ENCODE data around the gene HERC4.

Gene HERC4, protein sequence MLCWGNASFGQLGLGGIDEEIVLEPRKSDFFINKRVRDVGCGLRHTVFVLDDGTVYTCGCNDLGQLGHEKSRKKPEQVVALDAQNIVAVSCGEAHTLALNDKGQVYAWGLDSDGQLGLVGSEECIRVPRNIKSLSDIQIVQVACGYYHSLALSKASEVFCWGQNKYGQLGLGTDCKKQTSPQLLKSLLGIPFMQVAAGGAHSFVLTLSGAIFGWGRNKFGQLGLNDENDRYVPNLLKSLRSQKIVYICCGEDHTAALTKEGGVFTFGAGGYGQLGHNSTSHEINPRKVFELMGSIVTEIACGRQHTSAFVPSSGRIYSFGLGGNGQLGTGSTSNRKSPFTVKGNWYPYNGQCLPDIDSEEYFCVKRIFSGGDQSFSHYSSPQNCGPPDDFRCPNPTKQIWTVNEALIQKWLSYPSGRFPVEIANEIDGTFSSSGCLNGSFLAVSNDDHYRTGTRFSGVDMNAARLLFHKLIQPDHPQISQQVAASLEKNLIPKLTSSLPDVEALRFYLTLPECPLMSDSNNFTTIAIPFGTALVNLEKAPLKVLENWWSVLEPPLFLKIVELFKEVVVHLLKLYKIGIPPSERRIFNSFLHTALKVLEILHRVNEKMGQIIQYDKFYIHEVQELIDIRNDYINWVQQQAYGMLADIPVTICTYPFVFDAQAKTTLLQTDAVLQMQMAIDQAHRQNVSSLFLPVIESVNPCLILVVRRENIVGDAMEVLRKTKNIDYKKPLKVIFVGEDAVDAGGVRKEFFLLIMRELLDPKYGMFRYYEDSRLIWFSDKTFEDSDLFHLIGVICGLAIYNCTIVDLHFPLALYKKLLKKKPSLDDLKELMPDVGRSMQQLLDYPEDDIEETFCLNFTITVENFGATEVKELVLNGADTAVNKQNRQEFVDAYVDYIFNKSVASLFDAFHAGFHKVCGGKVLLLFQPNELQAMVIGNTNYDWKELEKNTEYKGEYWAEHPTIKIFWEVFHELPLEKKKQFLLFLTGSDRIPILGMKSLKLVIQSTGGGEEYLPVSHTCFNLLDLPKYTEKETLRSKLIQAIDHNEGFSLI

DNA sequence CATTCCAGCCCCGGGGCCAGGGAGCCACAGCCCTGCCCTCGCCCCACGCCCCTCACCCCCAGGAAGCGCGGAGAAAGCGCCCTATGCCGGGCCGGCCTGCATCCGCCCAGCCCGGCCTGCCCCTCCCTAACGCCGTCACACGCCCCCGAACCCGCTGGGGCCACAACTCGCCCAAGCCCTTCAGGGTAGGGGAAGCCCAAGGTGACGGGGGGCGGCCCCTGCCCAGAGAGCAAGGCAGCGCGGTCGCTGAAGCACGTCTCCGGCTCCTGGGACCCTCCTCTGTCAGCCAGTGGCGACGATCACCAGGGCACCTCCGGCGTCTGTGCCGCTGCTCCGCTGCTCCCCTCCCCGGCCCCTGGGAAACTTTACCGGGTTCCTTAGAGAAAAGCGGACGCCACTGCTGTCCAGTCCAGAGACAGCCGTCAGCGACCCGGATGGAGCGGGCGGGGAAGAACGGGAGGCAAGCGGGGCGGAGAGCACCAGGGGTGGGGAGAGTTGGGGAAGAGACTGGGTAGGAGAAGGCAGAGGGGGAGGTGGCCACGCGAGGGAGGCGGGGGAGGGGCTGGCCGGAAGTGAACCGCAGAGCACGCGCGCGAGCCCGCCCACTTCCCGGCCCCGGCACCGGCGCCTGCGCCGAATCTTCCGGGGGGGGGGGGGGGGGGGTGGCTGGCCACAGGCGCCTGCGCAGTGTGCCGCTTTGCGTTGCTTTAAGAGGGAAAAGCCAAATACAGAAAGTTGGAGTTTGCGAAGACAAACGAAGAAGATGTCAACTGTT is at the start of gene HERC4:
Gene HERC4, minus strand, starts transcription at position 509 of the 775 bp plus-strand sequence. CDS start 2,175 bp downstream, outside the sequence.
- no peak for DNase-seq (ENCODE audit: low read depth)

DNA sequence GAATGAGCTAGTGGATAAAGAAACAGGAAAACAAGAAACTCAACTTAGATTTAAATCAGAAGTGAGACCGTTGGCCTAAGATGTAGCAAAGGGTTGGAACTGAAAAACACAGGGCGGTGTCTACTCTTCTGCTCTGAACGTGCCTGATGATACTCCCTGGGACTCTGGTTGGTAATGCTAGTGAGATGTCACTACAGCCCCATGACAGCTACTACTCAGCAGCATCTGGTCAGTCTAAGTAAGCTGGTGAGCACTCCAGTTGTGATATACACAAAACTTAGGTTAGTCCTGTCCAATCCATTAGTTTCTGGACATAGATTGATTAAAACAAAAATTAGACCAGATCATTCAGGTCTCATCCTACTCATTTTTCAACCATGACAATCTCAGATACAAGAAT is 49.6 kb upstream of the HERC4 start:
- no peak for DNase-seq (ENCODE audit: low read depth)

DNA sequence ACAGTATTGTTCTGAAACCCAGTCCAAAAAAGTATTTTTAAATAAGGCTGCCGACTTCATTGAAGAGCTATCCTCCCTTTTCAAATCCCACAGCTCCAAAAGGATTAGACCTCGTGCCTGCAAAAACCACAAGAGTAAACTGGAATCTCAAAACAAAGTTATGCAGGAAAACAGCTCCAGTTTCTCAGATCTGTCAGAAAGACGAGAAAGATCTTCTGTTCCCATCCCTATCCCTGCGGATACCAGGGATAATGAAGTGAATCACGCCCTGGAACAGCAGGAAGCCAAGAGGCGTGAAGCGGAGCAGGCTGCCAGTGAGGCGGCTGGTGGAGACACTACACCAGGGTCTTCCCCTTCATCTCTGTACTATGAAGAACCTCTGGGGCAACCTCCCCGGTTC is 46.8 kb upstream of the HERC4 start:
- DNase-seq (ENCODE audit: low read depth): no peak

DNA sequence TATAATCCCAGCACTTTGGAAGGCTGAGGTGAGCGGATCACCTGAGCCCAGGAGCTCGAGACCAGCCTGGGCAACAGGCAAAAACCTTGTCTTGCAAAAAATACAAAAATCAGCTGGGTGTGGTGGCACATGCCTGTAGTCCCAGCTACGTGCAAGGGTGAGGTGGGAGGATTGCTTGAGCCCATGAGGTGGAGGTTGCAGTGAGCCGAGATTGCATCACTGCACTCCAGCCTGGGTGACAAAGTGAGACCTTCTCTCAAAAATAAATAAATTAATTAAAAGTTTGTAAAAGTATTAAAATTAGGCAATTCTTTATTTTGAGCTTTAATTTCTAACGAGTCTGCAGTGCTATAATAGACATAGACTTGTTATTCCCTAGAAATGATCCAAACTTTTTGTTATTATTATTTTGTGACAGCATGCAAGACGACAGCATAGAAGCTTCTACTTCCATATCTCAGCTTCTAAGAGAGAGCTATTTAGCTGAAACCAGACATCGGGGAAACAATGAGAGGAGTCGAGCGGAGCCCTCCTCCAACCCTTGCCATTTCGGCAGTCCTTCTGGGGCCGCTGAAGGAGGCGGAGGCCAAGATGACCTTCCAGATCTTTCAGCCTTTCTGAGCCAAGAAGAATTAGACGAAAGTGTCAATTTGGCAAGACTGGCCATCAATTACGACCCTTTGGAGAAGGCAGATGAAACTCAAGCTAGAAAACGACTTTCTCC is 46.1 kb upstream of the HERC4 start:
- DNase-seq (ENCODE audit: low read depth): no peak

DNA sequence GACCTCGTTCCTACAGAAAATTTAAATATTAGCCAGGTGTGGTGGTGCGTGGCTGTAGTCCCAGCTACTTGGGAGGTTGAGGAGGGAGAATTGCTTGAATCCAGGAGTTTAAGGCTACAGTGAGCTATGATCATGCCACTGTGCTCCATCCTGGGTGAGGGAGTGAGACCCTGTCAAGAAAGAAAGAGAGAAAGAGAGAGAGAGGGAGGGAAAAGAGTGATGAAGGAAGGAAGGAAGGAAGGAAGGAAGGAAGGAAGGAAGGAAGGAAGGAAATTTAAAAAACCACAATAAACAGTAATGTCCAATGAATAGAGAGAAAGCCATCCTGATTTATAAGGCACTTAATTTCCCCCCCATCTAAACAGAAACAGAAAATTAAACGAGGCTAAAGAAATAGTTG is 43.6 kb upstream of the HERC4 start:
- DNase-seq (ENCODE audit: low read depth): no peak

DNA sequence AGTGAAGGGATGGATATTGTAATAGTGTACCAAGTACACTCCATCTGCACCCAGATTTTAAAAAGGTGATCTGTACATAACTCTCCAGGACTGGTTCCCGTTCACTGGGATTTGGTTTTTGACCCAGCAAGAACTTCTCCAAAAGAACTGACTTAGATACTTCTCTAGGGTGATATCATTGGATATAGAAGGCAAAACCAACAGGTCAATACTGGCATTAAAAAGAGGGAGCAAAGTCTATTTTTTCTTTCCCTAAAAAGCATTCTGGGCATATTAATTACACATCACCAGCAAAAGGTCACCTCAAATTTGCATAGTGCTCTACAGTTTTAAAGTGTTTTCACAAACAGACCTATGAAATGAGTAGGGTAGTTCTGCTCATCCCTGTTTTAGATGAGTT is 37.8 kb upstream of the HERC4 start:
- no peak for DNase-seq (ENCODE audit: low read depth)

DNA sequence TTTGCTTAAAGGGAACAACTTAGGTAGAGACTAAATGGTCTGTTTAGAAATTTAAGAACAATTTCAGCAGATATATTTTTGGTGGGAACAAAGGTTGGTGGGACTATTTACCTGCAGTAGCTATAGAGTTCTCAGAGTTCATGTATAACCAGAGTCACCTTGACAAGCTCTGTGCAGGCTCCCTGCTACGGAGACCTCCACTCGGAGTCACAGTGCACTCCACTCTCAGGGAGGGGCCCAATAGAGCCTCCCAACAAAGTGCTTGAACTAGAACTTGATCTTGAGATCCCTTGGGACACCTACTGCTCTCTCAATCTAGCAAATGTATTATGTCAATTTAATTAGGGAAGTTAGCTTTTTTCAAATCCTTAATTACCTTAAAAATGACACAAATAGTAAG is 36.5 kb upstream of the HERC4 start:
- DNase-seq (ENCODE audit: low read depth): no peak

DNA sequence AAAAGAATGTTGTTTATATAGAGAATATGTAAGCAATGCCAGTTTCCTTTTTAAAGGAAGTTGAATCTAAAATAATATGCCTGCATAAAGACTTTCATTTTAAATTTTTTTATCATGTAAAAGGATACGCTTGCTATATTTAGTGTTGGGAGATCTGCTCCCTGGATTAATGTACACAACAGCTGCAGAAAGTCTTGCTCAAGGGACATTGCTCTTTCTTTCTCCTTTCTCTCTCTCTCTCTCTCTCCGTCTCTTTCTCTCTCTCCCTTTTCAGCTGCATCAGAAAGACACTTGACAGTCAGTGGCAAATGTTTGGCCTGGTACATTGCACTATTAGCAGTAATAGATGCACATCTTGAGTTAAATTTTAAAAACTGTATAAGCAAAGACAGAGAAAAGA is 34.9 kb upstream of the HERC4 start:
- no peak for DNase-seq (ENCODE audit: low read depth)

DNA sequence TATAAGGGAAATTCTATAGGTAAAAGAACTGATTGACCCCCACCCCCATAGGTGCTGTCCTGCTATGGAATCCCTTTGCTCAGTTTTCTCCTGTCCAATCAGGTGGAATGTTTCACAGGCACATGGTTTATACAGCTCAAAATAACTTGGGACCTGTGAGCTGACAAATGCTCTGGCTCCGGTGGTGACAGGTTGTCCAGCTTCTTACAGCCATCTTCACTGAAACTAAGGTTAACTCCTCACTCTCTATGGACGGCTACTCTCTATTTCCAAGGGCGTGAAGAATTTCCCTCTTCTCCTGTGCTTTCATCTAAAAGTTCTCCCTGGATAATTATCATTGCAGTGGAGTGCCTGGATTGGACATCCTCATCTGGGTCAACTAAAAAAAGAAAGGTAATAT is 34.2 kb upstream of the HERC4 start, which contains the start of gene MYPN:
Gene MYPN, plus strand, starts transcription at position 158 of the 400 bp plus-strand sequence. CDS start 11,951 bp downstream, outside the sequence.
- DNase-seq (ENCODE audit: low read depth): no peak

DNA sequence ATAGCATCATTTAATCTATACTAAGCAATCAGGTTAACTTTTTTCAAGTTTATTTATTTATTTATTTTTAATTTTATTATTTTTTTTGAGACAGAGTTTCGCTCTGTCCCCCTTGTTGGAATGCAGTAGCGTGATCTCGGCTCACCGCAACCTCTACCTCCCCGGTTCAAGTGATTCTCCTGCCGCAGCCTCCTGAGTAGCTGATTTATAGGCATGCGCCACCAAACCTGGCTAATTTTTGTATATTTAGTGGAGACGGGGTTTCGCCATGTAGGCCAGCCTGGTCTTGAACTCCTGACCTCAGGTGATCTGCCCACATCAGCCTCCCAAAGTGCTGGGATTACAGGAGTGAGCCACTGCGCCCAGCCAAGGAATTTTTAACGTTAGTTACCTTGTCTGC is 33.6 kb upstream of the HERC4 start:
- DNase-seq (ENCODE audit: low read depth): no peak

DNA sequence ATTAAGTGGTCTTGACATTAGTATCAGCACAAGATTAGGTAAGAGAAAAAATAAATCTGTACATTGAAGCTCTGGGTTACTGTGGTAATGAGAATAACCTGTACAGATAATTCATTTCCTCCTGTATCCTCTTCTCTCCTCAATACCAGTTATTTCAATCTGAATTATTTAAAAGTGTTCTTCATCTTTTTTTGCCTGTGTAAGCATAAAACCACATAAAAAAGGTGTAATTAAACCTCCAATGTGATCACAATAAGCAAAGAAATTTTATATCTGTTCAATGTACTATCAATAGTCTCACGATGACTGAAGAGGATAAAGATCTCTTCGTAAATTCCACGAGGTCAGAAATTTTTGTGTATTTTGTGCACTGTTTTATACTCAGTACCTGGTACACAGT is 33.0 kb upstream of the HERC4 start:
- DNase-seq (ENCODE audit: low read depth): no peak

DNA sequence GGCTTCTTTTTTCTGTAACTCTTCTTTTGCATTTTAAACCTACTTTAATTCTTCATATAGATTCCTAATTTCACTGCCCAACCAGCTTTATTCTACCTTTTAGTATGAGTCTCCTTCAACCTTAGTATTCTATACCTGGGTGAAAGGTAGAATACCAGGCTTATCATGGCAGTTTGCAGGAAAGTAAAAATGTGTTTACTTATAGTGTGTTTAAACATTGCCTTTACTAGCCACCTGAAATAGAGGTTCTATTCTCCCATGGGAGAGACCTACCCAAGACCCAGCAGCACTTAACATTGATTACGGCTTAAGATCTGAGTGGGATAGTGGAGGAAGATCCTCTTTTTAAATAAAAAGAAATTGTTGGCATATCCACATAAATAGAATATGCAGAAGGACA is 32.6 kb upstream of the HERC4 start:
- no peak for DNase-seq (ENCODE audit: low read depth)

DNA sequence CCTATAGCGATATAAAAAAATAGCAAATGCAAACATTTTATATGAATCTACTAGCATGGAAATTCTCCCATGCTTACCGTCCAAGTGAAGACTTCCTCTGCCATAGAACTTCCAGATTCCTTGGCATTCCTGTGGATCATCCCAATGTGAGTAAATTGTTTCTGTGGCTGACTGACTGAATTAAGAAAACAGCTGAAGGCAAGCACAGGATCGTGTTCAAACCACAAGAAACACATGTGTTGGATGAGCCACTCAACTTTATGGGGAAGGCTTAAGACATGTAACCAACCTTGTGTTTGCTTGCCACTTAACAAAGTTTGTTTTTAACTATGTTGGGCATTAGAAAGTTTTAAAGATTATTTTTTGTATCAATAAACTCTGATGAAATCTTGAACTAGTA is 31.6 kb upstream of the HERC4 start:
- peak; percentile 77 for DNase-seq (ENCODE audit: low read depth)

DNA sequence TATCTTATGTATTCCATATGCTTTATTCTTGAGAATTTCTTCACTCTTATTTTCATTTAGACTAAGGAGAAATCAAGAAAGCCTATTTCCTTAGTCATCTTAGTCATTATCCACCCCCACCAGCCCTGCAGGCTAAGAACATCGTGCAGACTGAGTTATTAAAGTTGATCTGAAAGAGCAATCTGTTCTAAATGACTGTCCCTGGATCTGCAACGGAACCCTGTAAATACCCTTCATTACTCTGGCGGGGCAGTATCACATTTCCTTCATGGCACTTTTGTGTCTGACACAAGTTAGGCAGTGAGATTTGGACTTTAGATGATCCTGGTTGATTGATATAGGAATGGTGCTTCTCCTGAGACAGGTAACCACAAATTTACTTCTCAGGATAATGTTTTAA is 30.7 kb upstream of the HERC4 start:
- DNase-seq (ENCODE audit: low read depth): no peak

DNA sequence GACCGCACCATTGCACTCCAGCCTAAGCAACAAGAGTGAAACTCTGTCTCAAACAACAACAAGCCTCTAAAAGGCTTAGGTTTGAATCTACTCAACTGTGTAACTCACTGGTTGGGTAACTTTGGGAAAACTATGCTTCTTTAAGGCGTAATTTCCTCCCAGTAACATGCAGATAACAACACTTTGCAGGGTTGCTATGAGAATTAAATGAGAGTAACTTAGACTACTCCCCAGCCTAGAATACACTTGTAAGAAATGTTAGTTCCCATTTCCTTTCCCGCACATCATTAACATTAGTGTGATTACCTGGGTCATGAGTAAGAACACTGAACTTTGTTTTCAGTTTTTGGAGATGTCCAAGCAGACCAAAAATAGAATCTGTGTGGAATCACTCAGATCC is 28.8 kb upstream of the HERC4 start:
- no peak for DNase-seq (ENCODE audit: low read depth)

DNA sequence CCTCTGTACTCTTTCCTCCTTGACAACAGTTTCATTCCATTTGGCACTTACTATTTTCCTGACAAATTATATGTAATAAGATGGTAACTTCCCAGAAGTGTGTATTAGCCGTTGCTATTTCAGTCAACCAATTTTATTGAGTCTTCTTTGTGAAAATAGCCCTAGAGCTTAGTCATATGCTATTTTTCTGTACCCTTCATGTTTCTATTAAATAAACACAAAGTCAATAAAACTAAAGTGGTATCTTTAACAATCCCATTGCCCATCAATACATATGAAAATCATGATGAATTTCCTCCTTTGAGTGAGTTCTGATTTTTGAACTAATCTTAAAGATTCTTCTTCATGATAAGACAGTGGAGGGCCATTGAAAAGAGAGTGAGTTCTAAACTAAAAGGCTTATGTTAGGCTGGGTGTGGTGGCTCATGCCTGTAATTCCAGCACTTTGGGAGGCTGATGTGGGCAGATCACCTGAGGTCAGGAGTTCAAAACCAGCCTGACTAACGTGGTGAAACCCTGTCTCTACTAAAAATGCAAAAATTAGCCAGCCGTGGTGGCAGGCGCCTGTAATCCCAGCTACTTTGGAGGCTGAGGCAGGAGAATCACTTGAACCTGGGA is 28.3 kb upstream of the HERC4 start:
- no peak for DNase-seq (ENCODE audit: low read depth)

DNA sequence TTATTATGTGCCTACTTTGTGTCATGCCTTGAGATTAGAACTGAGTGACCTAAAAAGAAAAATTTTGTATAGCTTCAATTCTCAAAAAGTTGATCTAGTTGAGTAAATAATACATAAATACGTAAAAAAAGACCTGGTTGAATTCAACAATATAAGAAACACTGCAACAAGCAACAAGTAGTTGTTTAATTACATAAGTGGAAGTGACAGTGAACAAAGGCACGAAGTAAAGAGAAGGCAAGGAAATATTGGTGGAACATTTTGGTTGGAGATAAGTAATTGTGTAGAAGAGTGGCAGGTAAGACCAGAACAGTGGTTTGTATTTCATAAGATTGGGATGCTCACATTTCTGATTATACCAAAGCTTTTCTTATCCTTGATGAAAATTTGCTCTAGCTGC is 26.0 kb upstream of the HERC4 start:
- DNase-seq (ENCODE audit: low read depth): no peak

DNA sequence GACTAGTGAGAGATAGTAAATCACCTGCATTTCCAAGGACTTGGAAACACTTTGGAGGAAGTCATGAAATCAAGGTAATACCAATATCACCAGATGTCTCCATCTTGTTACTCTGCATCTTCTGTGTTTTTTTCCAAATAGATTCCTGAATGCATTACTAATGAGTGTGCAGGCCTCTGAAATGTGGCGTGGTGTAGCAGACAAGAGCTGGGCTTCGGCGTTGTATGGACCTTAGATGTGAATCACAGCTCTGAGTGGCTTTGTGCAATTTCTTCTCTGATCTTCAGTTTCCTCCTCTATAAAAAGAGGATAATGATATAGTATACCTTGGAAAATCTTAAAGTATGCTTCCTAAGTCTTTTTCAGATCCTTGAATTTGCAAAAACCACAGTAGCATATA is 24.7 kb upstream of the HERC4 start:
- DNase-seq (ENCODE audit: low read depth): no peak

DNA sequence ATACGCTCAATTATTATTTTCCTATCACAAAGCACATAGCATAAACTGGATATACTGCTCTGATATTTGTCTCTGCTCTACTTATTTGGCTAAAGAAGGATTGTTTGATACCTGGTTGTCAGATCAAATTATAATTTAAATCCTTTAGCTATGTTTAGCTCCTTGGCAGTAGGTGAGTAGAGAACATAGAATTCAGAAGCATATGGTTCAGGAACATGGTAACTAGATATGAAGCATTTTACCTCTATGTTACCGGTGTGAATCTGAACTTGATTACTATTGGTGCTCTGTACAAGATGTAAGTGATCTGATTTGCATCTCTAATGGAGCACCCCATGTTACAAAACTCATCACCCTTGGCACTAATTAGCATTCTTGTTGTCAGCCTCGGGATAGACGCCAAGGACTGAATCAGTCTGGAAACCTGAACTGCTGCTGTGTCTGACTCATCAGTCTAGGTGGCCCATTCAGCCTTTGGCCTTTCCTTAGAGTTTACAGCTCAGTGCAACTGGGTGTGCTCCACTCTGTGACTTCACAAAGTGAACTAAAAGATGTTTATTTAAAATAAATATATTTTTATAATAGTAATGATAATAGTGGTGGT is 21.9 kb upstream of the HERC4 start:
- no peak for DNase-seq (ENCODE audit: low read depth)

DNA sequence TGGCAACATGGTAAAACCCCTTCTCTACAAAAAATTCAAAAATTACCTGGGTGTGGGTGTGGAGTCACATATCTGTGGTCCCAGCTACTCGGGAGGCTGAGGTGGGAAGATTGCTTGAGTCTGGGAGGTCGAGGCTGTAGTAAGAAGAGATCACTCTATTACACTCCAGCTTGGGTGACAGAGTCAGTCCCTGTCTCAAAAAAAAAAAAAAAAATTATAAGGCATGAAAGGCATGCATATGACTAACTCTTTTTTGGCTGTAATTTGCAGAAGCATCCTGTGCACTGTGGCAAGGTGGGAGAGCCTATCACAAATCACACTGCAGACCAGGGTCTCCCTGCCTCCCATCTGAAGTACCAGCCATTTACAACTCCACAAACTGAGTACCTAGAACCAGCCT is 20.1 kb upstream of the HERC4 start:
- no peak for DNase-seq (ENCODE audit: low read depth)
